Measurements from ENCODE around the gene SCMH1.

The SCMH1 gene

DNA sequence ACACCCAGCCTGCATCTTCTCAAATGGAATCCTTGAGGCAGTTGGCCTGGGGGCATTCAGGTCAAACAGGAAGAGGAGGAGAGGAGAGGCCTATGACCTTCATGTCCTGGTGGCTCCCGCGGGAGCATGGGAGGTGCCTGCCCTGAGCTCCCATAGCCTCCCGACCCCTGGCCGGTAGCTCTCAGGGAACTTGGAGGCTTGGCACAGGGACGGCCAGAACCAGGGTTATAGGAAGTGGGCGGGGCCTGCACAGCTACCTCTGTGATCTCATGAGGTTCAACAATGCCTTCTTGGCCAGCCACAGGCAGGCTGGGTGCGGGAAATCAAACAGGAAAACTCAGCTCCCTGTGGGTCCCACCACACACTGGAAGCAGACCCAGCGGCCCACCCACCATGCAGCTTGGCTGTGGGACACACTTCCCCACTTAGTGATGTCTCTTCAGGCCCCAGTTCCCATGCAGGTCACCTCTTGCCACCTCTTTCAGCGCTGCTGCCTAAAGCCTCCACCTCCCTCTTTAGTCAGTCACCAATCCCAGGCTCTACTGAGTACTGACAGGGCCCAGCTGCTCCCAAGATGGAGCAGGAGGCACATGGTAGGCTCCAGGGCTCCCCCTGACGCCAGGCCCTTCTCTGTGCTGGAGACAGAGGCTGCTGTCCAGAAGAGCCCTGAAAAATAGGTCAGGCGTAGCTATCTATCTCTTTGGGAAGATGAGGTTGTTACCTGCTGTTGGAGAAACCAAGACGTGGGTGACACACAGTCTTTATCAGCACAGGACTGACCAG, 220.4 kb downstream of the SCMH1 start, which contains the start of gene SLFNL1:
Gene SLFNL1, minus strand, starts transcription at position 200 of the 783 bp plus-strand sequence. CDS start 1,065 bp downstream, outside the sequence.
- no peak for DNase-seq

DNA sequence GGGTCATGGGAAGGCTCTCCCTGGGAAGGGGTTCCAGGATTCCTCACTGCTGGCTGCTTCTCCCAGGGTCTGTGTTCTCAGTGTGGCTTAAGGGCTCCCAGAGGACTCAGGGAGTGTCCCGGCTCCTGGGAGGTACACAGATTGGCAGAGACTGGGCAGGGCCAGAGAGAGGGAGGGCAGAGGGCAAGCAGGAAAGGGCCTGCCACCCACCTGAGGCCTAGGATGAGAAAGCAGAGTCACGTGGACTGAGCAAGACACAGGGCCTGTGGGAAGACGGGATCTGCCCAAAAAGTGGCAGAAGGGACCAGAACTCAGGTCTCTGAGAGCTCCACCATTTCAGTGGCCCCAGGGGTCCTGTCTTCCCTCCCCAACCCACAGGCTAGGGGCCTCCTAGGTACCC, 221.5 kb downstream of the SCMH1 start:
- no peak for DNase-seq

DNA sequence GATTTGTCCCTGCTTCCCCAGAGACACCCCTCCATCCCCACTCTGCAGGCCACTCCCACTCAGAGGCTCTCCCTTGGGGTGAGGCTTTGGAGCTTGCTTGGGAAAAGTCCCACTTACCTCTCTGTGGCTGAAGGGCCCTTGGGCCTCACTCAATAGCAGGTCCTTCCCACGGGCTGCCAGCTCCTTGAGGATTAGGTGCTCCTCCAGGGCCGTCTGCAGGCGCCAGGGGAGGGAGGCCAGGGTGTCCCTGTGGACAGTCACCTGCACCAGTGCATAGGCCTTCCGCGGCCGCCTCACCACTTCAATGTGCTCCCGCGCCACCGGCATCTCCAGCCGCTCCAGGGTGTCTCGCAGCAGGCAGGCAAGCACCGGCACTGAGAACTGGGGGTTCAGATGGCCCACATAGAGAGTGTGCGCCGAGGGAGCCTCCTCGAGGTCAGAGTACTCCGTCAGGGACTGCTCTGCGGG, 222.0 kb downstream of the SCMH1 start:
- no peak for DNase-seq

DNA sequence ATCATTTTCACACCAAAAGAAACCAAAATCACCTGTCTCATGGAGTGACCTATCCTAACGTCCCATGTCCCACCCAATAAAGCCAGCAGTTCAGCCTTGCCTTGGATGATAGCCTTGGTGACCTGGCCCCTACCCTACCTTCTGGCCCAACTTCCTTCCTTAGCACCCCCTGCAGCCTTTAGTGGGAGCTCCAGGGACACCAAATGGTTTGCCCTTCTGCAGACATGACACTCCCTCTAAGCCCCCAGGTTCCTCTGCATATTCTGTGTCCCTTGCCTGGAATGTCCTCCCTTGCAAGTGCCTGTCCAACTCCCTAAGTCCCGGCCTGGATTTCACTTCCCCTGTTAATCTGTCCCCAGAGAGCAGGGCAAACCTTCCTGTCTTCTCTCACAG, 222.8 kb downstream of the SCMH1 start:
- no peak for DNase-seq

DNA sequence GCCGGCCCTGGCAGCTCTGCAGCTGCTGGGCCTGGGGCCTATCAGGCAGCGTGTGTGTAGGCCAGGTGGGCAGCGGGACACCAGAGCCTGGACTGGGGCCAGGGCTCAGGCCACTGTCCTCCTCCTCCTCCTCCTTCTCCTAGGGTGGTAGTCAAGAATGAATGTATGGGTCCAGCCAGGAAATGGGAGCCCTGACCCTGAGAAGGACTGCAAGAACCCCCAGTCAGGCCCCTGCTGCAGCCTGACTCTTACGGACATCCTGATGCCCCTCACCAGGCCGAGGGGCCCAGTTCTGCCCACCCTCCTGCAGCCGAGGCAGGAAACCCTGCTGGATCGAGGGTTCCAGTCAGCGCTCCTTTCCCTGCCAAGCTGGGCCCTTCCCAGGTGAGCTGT, 224.1 kb downstream of the SCMH1 start:
- no peak for DNase-seq

DNA sequence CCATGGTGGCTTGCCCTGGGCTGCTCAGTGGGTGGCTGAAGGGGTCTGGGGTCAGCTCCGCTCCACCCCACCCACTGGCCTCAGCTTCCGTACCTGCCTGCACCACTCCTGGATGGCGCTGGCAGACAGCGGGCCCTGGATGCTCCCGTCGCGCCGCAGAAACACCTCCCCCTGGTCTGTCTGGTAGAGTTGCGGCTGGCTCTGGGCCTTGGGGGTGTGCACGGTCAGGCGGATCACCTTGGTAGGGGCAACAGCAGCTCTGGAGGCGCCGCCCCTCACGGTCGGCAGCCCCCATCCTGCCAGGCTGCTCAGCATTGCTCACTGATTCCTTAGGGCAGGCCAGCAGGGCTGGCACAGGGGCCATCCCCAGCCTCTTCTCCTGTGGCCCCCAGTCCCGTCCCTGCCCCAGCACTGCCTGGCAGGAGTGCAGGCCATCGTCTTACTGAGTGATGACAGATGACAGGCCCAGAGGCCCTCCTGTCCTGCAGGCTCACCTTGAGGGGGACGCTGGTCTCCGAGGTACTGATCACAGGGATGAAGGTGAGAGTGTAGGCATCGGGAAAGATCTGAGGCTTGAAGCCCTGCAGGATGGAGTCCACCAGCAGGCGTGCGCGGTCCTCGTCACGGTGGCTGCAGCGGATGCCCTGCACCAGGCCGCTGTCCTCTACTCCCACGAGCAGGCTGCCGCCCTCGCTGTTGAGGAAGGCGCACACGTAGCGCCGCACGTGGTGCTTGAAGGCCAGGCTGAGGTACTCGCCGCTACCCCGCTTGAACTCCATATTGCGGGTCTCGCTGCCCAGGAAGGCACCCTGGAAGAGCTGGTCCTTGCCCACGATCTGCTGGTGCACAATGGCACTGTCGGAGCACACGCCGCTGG, 224.7 kb downstream of the SCMH1 start:
- DNase-seq, result no peak

DNA sequence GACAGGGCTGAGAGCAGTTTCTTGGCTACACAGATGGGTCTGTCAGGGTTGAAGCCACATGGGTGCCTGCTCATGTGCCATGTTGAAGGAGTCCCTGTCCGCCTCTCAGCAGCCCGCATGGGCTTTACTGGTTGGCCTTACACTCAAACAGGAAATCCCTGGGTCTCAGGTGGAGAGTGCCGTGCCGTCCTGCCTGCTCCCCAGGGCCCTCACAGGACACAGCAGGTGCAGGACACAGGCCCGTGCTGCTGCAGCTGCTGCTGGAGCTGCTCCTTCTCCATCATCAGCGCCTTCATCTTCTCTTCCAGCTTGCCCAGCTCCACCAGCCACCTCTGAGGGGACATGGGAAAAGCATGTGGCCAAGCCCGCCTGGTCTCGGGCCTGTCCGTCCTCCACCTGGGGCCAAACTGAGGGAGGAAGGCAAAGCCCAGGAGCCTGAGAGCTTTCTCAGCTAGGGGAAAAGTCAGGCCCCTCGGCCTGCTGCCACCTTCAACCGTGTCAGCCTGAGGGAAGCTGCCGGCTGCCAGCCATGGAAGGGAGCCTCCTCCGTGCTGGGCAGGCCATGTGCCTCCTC, 226.1 kb downstream of the SCMH1 start:
- DNase-seq, result no peak

DNA sequence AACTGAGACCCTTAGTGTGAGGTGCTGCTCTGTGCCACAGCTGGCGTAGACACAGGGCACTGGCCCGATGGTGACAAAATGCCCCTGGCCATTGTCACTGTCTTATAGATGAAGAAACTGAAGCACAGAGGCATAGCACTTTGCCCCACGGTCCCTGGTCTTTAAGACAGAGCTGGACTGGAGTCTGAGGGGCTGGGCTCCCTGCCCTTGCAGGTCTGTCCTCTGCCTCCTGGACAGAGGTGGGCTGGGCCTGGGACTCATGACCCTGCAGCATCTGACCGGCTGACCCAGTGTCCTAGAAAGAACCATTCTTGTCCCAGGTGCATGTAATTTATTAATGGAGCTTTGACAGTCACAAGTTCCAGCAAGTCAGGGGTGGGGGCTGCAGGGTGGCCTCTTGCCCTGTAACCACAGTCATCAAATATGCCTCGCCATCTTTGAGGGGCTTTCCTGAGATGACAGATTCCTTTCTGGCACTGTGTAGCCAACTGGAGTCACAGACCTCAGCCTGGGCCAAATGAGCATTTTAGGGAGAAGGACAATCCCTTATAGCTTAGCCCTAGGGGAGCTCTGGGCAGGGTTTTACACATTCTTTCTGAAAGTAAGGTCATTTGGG, 226.7 kb downstream of the SCMH1 start:
- no peak for DNase-seq

DNA sequence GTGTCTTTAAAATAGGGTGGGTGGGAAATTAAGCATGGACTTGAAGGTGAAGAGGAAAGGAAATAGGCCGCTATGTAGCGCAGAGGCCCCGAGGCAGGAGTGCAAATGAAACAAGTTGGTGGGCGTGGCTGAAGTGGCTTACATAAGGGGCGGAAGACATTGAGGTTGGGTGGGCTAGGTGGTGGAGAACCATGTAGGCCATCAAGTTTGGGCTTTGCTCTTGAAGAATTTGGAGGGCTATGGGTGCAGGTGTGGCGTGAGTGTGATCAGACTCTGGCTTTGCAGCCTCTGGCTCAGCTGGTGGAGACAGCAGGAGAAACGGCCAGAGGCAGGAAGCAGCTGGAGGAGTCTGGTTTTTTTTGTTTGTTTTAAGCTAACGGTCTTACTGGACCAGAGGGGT, 227.2 kb downstream of the SCMH1 start:
- DNase-seq, result no peak

DNA sequence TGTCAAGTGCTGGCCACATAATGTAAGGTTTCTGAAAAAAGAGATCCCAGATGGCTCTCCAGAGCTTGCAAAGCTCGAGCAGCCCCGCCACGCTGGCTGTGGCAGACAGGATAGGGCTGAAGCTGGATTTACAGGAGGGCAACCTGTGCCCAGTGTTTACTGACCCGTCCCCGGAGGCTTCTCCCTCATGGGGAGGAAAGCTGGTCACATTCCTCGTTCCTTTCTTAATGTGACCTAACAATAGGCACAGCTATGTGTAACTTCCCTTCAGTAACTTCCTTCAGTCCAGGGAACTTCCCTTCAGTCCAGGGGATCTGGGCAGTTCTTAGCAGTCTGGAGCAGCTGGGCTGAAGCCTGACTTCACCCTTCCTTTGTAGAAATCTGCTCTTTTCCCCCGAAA, 228.3 kb downstream of the SCMH1 start:
- DNase-seq, result no peak

DNA sequence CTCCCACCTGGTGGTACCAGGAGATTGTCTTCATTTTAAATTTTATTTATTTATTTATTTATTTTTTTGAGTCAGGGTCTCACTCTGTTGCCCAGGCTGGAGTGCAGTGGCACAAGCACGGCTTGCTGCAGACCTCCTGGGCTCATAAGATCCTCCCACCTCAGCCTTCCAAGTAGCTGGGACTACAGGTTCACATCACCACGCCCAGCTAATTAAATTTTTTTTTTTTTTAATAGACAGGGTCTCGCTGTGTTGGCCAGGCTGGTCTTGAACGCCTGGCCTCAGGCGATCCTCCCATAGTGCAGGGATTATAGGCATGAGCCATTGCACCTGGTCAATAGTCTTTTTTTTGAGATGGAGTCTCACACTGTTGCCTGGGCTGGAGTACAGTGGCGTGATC, 229.1 kb downstream of the SCMH1 start:
- DNase-seq, result no peak

DNA sequence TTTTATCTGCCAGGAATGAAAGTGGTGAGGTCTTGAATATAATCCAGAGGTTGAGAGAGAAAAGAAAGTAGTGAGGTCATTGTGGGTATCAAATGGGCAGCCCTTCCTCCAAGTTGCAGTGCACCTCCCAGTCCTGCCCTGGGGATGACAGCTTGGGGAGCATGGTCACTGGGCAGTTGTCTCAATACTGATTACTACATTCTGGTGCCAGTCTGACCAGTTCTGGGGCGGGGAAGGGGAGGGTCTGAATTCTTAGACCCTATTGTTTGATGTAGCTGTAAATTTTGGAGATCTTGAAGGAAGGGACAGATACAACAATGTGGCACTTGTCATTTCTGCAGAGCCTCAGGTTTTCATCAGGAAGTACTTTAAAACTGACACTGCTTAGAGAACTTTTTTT, 231.8 kb downstream of the SCMH1 start:
- no peak for DNase-seq

DNA sequence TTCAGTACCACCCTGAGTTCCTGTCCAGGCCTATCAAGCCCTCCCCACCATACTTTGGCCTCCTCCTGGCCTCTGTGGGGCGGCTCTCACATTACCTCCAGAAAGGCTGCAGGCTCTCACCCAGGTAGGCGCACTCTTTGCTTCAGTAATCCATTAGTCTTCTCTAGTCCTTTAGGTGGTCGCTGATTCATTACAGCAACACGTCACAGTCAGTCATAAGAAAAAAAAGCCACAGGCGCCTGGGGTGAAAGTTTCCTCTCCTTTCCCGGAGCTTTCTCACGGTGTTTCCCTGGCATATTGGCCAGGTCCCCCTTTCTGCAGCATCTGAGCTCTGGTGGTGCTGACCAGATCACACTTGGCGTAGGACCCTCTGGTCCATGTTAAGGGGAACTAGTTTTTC, 232.6 kb downstream of the SCMH1 start:
- DNase-seq, result no peak

DNA sequence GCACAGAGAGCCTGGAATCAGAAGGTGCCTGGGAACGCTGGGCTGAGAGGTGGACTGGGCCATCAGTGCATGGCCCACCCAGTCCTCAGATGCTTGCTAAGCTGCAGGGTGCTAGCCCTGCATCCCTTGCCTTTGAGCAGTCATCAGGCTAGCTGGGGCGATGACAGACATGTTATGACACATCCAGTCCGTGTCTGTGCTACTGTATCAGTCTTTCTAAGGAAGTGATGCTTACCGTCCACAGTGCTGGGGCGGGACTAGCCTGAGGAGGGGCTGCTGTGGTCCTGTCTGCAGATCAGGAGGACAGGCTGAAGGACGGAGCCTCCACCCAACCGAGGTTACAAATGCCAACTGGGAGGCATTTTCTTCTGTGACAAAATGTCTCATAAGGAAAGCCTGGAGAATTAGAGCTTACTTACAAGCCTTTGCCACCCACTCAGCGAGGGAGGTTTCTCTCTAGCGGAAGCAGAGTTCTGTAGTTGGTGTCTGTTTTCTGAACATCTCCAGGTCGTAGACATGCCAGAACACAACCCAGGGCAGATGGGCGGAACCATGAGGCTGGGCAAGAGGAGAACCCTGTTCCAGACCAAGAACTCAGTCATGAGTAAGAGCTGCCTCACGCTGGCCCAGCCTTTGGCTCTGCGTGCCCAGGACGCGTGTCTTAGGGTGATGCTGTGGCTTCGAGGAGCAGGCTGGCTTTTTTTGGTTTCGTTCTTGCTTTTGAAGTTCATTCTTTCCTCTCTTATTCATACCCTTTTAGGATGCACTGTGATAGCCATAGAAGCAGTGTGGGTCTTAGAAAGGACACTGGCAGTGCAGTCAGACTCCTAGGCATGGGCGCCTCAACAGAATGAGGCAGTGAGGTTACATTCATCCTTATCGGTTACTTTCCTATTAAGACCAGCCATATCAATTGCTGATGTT, 234.9 kb downstream of the SCMH1 start:
- no peak for DNase-seq

DNA sequence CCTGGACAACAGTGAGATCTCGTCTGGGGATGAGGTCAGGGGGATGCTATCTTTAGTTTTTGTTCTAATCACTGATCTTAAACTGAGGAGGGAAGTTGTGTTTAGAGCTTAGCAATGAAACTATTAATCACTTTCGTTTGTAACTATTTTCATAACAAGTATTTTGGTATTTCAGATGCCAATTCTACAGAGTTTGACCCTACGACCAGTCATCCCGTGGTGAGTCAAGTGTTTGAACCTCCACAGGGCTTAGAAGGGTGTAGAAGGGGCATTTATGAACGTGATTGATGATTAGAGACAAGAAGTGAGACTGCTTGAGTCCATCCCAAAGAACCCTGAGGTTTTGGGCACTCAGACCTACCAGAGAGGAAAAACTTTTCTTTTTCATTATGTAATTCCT, 236.2 kb downstream of the SCMH1 start:
- DNase-seq, result no peak

DNA sequence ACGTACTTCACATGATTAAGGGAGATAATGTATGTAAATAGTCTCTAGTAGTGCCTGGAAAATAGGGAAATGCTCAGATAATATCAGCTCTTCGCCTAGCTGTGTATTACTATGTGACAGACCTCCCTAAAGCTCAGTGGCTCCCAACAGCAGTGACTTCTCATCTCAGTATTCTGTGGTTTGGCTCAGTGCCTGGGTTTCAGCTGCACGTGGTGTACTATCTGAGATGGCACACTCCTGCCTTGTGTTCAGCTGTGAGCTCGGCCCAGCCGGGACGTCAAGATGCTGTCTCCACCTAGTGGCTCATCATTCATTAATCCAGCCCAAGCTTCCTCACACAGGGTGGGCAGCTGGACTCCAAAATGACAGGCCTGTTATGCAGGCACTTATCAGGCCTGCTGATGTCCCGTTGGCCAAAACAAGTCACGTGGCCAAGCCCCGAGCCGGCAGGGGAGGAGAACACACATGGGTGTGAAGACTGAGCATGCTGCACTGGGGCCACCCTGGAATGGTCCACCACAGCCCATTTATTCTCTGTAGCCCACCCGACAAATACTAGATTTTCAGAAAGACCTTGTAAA, 238.4 kb downstream of the SCMH1 start:
- no peak for DNase-seq

DNA sequence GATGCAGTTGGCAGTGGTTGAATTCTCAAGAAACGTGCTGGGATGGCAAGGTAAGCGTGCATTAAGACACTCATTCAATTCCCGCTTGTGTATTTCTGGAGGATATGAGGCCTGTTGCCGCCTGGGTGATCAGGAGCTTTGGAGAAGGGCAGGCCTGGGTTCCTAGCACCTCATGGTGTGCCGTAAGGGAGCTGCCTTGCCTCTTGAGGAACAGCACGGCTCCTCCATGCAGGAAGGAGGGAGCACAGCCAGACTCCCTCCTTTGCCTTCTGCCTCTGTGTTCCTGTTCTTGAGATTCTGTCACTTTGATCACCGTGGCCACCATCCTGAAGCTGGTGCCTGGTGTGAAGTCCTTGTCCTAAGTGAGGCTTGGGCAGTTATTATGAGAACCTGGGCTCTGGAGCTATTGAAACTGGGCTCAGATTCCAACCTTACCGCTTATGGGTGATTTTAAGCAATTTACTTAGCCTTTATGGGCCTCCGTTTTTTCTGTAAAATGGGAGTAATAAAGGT, 238.9 kb downstream of the SCMH1 start:
- no peak for DNase-seq

DNA sequence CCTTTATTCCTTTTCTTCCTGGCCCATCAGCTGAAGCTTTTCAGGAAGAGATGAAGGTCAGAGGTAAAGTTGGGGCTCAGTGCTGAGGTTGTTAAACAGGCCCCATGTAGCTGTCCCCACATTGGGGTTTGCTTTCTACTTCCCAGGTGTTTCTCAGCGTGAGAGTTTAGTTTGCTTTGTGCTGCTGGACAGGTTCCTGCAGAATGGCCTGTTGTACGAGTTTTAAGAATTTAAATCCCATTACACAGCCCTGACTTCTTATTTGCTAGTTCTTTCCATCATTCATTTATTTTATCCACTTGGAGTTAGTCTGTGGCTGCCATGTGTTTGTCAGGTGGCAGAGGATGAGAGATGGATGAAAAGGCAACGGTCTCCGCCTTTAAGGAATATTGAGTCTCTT, 243.4 kb downstream of the SCMH1 start:
- DNase-seq, result no peak

DNA sequence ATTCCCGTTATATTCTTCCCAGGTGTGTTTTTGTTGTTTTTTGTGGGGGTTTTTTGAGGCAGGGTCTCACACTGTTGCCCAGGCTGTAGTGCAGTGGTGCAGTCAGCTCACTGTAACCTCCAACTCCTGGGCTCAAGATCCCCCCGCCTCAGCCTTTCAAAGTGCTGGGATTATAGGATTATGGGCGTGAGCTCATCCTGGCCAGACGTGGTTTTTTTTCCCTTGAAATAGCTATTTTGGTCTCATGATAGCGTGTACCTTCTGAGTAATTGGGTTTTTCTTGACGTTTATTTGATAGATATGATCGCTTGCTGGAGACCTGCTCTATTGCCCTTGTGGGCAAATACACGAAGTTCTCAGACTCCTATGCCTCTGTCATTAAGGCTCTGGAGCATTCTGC, 245.0 kb downstream of the SCMH1 start:
- no peak for DNase-seq

DNA sequence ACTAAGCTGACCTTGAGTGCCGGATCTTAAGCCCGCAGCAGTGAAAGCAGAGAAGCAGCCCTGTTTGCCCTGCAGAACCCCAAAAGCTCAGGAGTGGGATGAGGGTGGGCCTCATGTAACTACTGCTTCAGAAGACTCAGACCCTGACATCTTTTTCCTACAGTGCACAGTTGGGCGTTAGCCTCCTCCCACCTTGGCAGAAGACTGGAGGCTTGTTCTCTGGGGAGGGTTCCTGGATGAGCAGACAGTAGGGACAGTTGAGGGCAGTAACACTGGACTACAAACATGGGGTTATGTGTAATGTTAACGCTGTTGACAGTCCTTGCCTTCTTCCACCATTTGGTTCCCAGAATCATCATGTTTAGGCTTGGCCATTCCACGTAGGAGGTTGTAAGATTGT, 253.0 kb downstream of the SCMH1 start:
- no peak for DNase-seq

DNA sequence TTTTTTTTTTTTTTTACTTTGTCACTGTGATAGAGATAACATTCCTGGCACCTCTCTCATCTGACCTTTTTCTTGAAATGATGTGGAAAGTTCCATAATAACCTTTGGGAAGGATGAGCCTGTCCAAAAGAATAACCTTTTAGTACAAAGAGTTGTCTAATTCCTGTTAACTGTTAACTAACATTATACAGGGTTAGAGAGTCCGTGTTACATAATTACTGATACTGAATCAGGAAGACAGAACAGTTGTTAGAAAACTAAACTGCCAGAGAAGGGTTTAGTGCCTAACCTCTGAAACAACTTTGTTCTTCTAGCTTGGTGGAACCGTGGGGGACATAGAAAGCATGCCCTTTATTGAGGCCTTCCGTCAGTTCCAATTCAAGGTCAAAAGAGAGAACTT, 253.8 kb downstream of the SCMH1 start:
- no peak for DNase-seq

Measured in cortex of kidney (tissue), 1 donor.